CD8-positive, alpha-beta memory T cell (primary cell): ENCODE measurements around the gene FBXO33. TPM values are rescaled to one million over a fixed set of nuclear protein-coding genes. Genes with fewer than 3 reads are reported as not detected.

Experiments used
- CTCF ChIA-PET: fragments of 350-600 bp; sonication (Branson Sonifier 250); formaldehyde crosslinking; loops from one replicate; lab custom pipeline; 2021; ENCODE audit warnings: antibody characterized with exemption; lab: Charles Lee
- POLR2A ChIA-PET: fragments of 350-600 bp; sonication (Branson Sonifier 250); formaldehyde crosslinking; loops from one replicate; lab custom pipeline; 2021; ENCODE audit warnings: antibody characterized with exemption; lab: Charles Lee
- DNase-seq, 5 donors: peaks; one replicate each; pipeline versions ENCODE4 v3.0.0 to v3.0.0-alpha.2; 2020 to 2022; ENCODE audit warnings: mixed read lengths in 1 of 5
- H3K27ac ChIP-seq: one replicate; pipeline ENCODE4 v1.7.0; 2013; ENCODE audit warnings: low read depth, mild to moderate bottlenecking, low read length, moderate library complexity
- H3K27me3 ChIP-seq: 2 replicates; pipeline ENCODE4 v1.7.0; 2013; ENCODE audit warnings: low read length, mild to moderate bottlenecking; ENCODE audit not compliant: insufficient read depth, poor library complexity, severe bottlenecking
- H3K36me3 ChIP-seq: 2 replicates; pipeline ENCODE4 v1.7.0; 2013; ENCODE audit warnings: mild to moderate bottlenecking, low read length, moderate library complexity; ENCODE audit not compliant: insufficient read depth
- H3K4me1 ChIP-seq: 2 replicates; pipeline ENCODE4 v1.7.0; 2013; ENCODE audit warnings: mild to moderate bottlenecking, low read length, moderate library complexity; ENCODE audit not compliant: insufficient read depth
- H3K4me3 ChIP-seq: 2 replicates; pipeline ENCODE4 v1.7.0; 2013; ENCODE audit warnings: mild to moderate bottlenecking, low read length
- H3K9me3 ChIP-seq: 2 replicates; pipeline ENCODE4 v1.7.0; 2013; ENCODE audit warnings: mild to moderate bottlenecking, low read length
- H3K27ac Mint-ChIP-seq, 8 donors: one replicate each; pipeline ENCODE4 v1.8.0; 2020 to 2021; ENCODE audit warnings: mixed read lengths in 8 of 8, mild to moderate bottlenecking in 6 of 8, inconsistent platforms in 3 of 8, moderate library complexity in 3 of 8
- H3K27me3 Mint-ChIP-seq, 2 donors: one replicate each; pipeline ENCODE4 v1.8.0; 2020 to 2021; ENCODE audit warnings: mixed read lengths in 2 of 2, mild to moderate bottlenecking in 1 of 2, moderate library complexity in 1 of 2
- H3K36me3 Mint-ChIP-seq, 3 donors: one replicate each; pipeline ENCODE4 v1.8.0; 2020 to 2021; ENCODE audit warnings: mixed read lengths in 3 of 3, inconsistent platforms in 1 of 3, mild to moderate bottlenecking in 1 of 3
- H3K4me1 Mint-ChIP-seq, 3 donors: one replicate each; pipeline ENCODE4 v1.8.0; 2020 to 2021; ENCODE audit warnings: mixed read lengths in 3 of 3, inconsistent platforms in 1 of 3, mild to moderate bottlenecking in 1 of 3
- H3K4me3 Mint-ChIP-seq, 7 donors: one replicate each; pipeline ENCODE4 v1.8.0; 2020 to 2021; ENCODE audit warnings: mixed read lengths in 7 of 7, mild to moderate bottlenecking in 6 of 7, moderate library complexity in 4 of 7, inconsistent platforms in 2 of 7
- H3K9me3 Mint-ChIP-seq, 5 donors: one replicate each; pipeline ENCODE4 v1.8.0; 2020 to 2022; ENCODE audit warnings: mixed read lengths in 5 of 5, mild to moderate bottlenecking in 3 of 5, moderate library complexity in 2 of 5, inconsistent platforms in 1 of 5
- polyA plus RNA-seq: library from polyadenylated mRNA; unstranded; fragments of 300-500 nt; fragmentation: Illumina TruSeq; gene quantifications from one replicate; pipeline ENCODE4 v1.2.3, GENCODE V29; 2021
- total RNA-seq, 2 experiments: library from RNA; stranded (reverse); gene quantifications; one replicate each; pipeline ENCODE4 v1.2.3, GENCODE V29; 2021

Gene FBXO33
- total and polyA plus RNA-seq, 3 experiments from 2014 or later: 15.3 to 20.1 (median 19.4) TPM

- Mint-ChIP-seq H3K27ac (no peak overlapping the region), H3K4me1 (no peaks in the 10 kb centered on the region), H3K27me3 (peaks cover 2 to 7% of the 10 kb centered on the region in 2 donors), H3K36me3 (no peaks in the 10 kb centered on the region), H3K9me3 (no peaks in the 10 kb centered on the region), H3K4me3 (no peak overlapping the region)
- Histone ChIP-seq H3K36me3 (no peaks in the 10 kb centered on the region), H3K4me3 (no peak overlapping the region), H3K27ac (no peak overlapping the region), H3K27me3 (no peaks in the 10 kb centered on the region), H3K4me1 (no peaks in the 10 kb centered on the region), H3K9me3 (no peaks in the 10 kb centered on the region)
- CTCF ChIA-PET: no interaction called here
- POLR2A ChIA-PET: no interaction called here
- no peak for DNase-seq
Observed at GRCh38 chr14:39454906-39455539, 22.8 kb upstream of the FBXO33 start.

DNA sequence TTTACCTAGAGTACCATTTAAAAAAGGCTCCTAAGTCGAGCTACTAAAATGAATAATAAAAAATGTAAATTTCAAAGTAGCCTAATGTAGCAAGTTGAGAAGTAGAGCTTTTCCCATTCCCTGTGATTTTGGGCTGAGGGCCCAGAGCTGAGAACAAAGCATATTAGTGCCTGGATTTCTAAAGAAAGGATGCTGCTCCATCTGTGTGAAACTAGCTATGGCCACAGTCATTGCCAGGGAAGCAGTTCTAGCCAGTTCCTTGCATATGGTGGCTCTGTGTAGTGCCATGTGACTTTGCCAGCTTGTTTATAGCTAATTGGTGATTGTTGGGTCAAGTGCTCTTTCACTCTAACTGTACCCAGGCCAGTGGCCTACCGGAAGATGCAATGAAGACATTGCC, 20.4 kb upstream of the FBXO33 start:
- no peaks in the 10 kb centered on the region for H3K4me1 ChIP-seq
- POLR2A ChIA-PET: no interaction called here

DNA sequence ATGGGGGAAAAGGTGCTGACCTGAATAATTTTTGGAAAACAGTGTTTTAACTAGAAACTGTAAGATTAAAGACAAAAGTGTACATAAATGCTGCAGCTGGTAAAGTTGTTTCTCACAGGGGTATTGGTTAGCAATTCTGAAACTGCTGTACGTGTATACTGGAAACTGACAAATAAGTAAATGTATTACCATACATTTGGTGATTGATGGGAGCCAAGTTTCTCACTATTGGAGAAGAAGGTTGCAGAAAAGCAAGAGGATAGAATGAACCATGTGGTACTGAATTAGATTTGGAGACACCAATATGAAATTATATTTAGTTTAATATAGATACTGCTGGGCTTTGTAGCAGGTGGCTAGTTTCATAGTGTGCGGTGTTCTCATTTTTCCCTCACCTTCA, 19.6 kb upstream of the FBXO33 start:
- H3K4me1 Mint-ChIP-seq: peaks cover 0 to 5% (median 0%) of the 10 kb centered on the region in 3 donors
- peaks cover 2 to 7% of the 10 kb centered on the region in 2 donors for H3K27me3 Mint-ChIP-seq
- CTCF ChIA-PET: no interaction called here
- Histone ChIP-seq H3K27ac (no peak overlapping the region), H3K4me1 (no peaks in the 10 kb centered on the region), H3K9me3 (no peaks in the 10 kb centered on the region), H3K4me3 (no peak overlapping the region), H3K27me3 (no peaks in the 10 kb centered on the region), H3K36me3 (no peaks in the 10 kb centered on the region)
- no peaks in the 10 kb centered on the region for H3K36me3 Mint-ChIP-seq
- no peak overlapping the region for H3K4me3 Mint-ChIP-seq
- H3K9me3 Mint-ChIP-seq: no peaks in the 10 kb centered on the region
- no peak overlapping the region for H3K27ac Mint-ChIP-seq
- POLR2A ChIA-PET: no interaction called here
- DNase-seq: no peak

More for the DNA sequence above, 20.4 kb upstream of the FBXO33 start:
- Mint-ChIP-seq H3K4me1 (peaks cover 0 to 5% (median 0%) of the 10 kb centered on the region in 3 donors), H3K27ac (no peak overlapping the region), H3K27me3 (peaks cover 2 to 7% of the 10 kb centered on the region in 2 donors), H3K4me3 (no peak overlapping the region), H3K9me3 (no peaks in the 10 kb centered on the region), H3K36me3 (no peaks in the 10 kb centered on the region)
- Histone ChIP-seq H3K36me3 (no peaks in the 10 kb centered on the region), H3K27me3 (no peaks in the 10 kb centered on the region), H3K27ac (no peak overlapping the region), H3K4me3 (no peak overlapping the region), H3K9me3 (no peaks in the 10 kb centered on the region)
- CTCF ChIA-PET: no interaction called here
- no peak for DNase-seq

DNA sequence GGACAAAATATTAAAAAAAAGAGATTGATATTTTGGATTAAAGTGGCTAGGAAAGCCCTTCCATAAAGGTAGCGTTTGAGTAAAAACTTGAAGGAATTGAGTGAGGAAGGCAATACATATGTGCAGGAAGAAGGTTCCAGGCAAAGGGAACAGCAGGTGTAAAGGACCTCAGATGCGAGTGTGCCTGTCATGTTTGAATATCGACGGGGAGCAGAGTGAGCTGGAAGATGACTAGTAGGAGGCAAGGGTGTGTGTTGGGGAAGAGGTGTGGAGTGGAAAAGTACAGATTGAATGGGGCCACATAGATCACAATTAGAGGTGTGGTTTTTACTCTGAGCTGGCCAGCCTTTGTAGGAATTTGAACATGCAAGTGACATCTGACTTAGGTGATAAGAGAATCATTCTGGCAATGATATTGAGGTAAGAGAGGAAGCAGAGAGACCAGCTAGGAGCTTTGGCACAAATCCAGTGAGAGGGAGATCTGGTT, 15.0 kb upstream of the FBXO33 start:
- Mint-ChIP-seq H3K27ac (no peak overlapping the region), H3K9me3 (no peaks in the 10 kb centered on the region), H3K4me3 (no peak overlapping the region), H3K36me3 (peaks cover 0 to 1% (median 0%) of the 10 kb centered on the region in 3 donors), H3K4me1 (peaks cover 0 to 5% (median 0%) of the 10 kb centered on the region in 3 donors), H3K27me3 (peaks cover 3 to 7% of the 10 kb centered on the region in 2 donors)
- H3K27ac ChIP-seq: no peak overlapping the region
- POLR2A ChIA-PET: no interaction called here
- H3K36me3 ChIP-seq: no peaks in the 10 kb centered on the region
- CTCF ChIA-PET: no interaction called here
- H3K9me3 ChIP-seq: no peaks in the 10 kb centered on the region
- no peaks in the 10 kb centered on the region for H3K4me1 ChIP-seq
- no peak overlapping the region for H3K4me3 ChIP-seq
- DNase-seq: no peak
- H3K27me3 ChIP-seq: no peaks in the 10 kb centered on the region

- peaks cover 0 to 6% (median 1%) of the 10 kb centered on the region in 3 donors for H3K36me3 Mint-ChIP-seq
- CTCF ChIA-PET: no interaction called here
- POLR2A ChIA-PET: no interaction called here
- H3K27me3 Mint-ChIP-seq: peaks cover under 1 to 3% of the 10 kb centered on the region in 2 donors
- Histone ChIP-seq H3K4me3 (no peak overlapping the region), H3K4me1 (no peaks in the 10 kb centered on the region), H3K9me3 (no peaks in the 10 kb centered on the region), H3K27ac (no peak overlapping the region), H3K36me3 (no peaks in the 10 kb centered on the region), H3K27me3 (no peaks in the 10 kb centered on the region)
- no peak overlapping the region for H3K4me3 Mint-ChIP-seq
- H3K27ac Mint-ChIP-seq: no peak overlapping the region
- no peak for DNase-seq
- H3K9me3 Mint-ChIP-seq: no peaks in the 10 kb centered on the region
- peaks cover 0 to 5% (median 0%) of the 10 kb centered on the region in 3 donors for H3K4me1 Mint-ChIP-seq
Observed at GRCh38 chr14:39446131-39446744, 14.0 kb upstream of the FBXO33 start.

DNA sequence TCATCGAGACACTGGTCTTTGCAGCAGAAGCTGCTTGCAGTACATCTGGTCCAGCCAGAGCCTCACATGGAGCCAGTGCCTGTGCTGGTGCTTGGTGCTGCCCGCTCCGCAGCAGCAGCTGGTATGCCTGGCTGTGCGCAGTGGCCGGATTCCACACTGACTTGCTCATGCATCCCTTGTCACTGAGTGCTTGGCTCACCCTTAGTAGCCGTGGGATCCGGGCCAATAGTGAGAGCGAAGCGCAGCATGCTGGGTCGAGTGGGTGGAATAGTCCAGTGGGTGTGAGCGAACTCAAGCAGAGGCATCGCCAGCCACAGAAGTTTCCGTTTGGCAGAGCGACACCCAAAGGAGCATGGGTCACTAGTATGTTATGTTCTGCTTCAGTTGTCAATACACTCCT, 10.1 kb upstream of the FBXO33 start:
- Histone ChIP-seq H3K4me1 (no peaks in the 10 kb centered on the region), H3K36me3 (no peaks in the 10 kb centered on the region), H3K4me3 (no peak overlapping the region), H3K9me3 (no peaks in the 10 kb centered on the region), H3K27me3 (no peaks in the 10 kb centered on the region), H3K27ac (no peak overlapping the region)
- Mint-ChIP-seq H3K27ac (no peak overlapping the region), H3K9me3 (no peaks in the 10 kb centered on the region), H3K4me3 (no peak overlapping the region), H3K36me3 (peaks cover 0 to 6% (median 1%) of the 10 kb centered on the region in 3 donors), H3K4me1 (no peaks in the 10 kb centered on the region), H3K27me3 (peaks cover 0 to 5% of the 10 kb centered on the region in 2 donors)
- POLR2A ChIA-PET: no interaction called here
- CTCF ChIA-PET: no interaction called here
- DNase-seq: no peak

GRCh38 chr14:39441805-39442204, 9.6 kb upstream of the FBXO33 start:
- no peaks in the 10 kb centered on the region for H3K9me3 Mint-ChIP-seq
- Histone ChIP-seq H3K36me3 (no peaks in the 10 kb centered on the region), H3K9me3 (no peaks in the 10 kb centered on the region), H3K27ac (no peak overlapping the region), H3K4me1 (no peaks in the 10 kb centered on the region), H3K4me3 (no peak overlapping the region), H3K27me3 (no peaks in the 10 kb centered on the region)
- no peaks in the 10 kb centered on the region for H3K4me1 Mint-ChIP-seq
- no peak overlapping the region for H3K4me3 Mint-ChIP-seq
- no peak overlapping the region for H3K27ac Mint-ChIP-seq
- no peak for DNase-seq
- H3K27me3 Mint-ChIP-seq: peaks cover 0 to 5% of the 10 kb centered on the region in 2 donors
- peaks cover 0 to 6% (median 1%) of the 10 kb centered on the region in 3 donors for H3K36me3 Mint-ChIP-seq
- CTCF ChIA-PET: no interaction called here
- POLR2A ChIA-PET: no interaction called here

GRCh38 chr14:39440975-39441374, 8.7 kb upstream of the FBXO33 start:
- Histone ChIP-seq H3K4me3 (no peak overlapping the region), H3K4me1 (no peaks in the 10 kb centered on the region), H3K36me3 (no peaks in the 10 kb centered on the region), H3K9me3 (no peaks in the 10 kb centered on the region), H3K27ac (no peak overlapping the region), H3K27me3 (no peaks in the 10 kb centered on the region)
- no peaks in the 10 kb centered on the region for H3K9me3 Mint-ChIP-seq
- CTCF ChIA-PET: no interaction called here
- no peaks in the 10 kb centered on the region for H3K4me1 Mint-ChIP-seq
- DNase-seq: no peak
- POLR2A ChIA-PET: no interaction called here
- H3K27ac Mint-ChIP-seq: no peak overlapping the region
- H3K4me3 Mint-ChIP-seq: no peak overlapping the region
- peaks cover 0 to 5% of the 10 kb centered on the region in 2 donors for H3K27me3 Mint-ChIP-seq
- peaks cover 0 to 6% (median 1%) of the 10 kb centered on the region in 3 donors for H3K36me3 Mint-ChIP-seq
